Measurements from ENCODE around the gene SNX33.

DNA sequence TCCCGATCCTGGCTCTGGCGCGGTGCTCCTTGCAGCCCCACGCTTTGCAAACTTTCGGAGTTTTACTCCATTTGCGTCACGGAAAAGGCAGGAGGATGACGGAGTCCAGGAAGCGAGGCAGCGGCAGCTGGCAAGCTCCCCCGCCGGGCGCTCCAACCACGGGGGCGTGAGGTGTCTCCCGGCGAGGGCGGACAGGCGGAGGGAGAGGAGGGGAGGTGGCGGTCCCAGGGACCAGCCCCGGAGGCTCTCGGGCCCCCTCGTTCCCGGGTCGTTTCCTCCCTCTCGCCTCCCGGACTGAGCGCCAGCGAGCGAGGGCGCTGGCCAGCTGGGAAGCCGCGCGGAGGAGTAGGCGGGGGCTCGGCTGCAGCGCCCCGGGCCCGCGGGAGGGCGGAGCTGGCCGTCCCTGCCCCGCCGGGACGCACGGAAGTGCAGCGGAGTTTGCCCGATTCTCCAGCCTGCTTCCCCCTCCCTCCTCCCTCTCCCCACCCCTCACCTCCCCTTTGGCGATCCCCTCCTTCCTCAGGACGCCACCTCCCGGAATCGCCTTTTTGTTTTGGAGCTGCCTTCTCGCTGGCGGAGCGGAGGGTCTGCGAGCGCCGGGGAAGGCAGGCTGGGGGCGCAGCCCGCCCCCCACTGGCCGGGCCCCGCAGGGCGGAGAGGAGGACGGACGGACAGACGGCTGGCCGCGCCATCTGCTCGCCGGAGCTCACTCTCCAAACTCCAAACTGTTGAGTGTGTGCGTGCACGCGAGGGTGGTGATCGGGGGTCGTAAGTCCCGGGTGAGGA, at the start of gene SNX33:
- TF ChIP-seq, protein P1, sequence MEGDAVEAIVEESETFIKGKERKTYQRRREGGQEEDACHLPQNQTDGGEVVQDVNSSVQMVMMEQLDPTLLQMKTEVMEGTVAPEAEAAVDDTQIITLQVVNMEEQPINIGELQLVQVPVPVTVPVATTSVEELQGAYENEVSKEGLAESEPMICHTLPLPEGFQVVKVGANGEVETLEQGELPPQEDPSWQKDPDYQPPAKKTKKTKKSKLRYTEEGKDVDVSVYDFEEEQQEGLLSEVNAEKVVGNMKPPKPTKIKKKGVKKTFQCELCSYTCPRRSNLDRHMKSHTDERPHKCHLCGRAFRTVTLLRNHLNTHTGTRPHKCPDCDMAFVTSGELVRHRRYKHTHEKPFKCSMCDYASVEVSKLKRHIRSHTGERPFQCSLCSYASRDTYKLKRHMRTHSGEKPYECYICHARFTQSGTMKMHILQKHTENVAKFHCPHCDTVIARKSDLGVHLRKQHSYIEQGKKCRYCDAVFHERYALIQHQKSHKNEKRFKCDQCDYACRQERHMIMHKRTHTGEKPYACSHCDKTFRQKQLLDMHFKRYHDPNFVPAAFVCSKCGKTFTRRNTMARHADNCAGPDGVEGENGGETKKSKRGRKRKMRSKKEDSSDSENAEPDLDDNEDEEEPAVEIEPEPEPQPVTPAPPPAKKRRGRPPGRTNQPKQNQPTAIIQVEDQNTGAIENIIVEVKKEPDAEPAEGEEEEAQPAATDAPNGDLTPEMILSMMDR (IDR thresholded peaks at IDR 0.05), result peak in 5 of 7 experiments; percentile 30 to 56 (median 44)
- peak; percentile 89 to 91 (median 91) for TF ChIP-seq POLR2A (IDR thresholded peaks at IDR 0.05)

Data from body of pancreas (tissue), 4 donors.